ENCODE results near the gene CNTN4. TPM values are rescaled to one million over a fixed set of nuclear protein-coding genes. Genes with fewer than 3 reads are reported as not detected.

Gene CNTN4
- total RNA-seq, 6 experiments from 2014 or later, result 1.5 to 3.9 (median 1.7) TPM

- H3K27ac ChIP-seq, result no peak overlapping the region
- ATAC-seq (no peak), DNase-seq (no peak)
- TF ChIP-seq CTCF (IDR thresholded peaks at IDR 0.05), result no peak
- no peak for TF ChIP-seq POLR2A (IDR thresholded peaks at IDR 0.05)
- H3K4me3 ChIP-seq, result no peak overlapping the region
- no peaks in the 10 kb centered on the region for H3K36me3 ChIP-seq
- intact Hi-C loops (cut with DNase I), result no loop called here
- no peaks in the 10 kb centered on the region for H3K27me3 ChIP-seq
- H3K4me1 ChIP-seq, result no peaks in the 10 kb centered on the region
- 67% methylated on average over 6 of the region's 6 CpGs for WGBS (ENCODE audit: insufficient coverage, low coverage, low lambda C conversion rate, missing lambda C conversion rate)
- H3K9me3 ChIP-seq, result no peaks in the 10 kb centered on the region
Observed at GRCh38 chr3:3102751-3103150, 1004.1 kb downstream of the CNTN4 start.

- Histone ChIP-seq H3K27ac (no peak overlapping the region), H3K4me1 (no peaks in the 10 kb centered on the region), H3K36me3 (no peaks in the 10 kb centered on the region), H3K27me3 (no peaks in the 10 kb centered on the region), H3K9me3 (no peaks in the 10 kb centered on the region), H3K4me3 (no peak overlapping the region)
- ATAC-seq (no peak), DNase-seq (no peak)
- intact Hi-C loops (cut with DNase I), result no loop called here
- WGBS (ENCODE audit: insufficient coverage, low coverage, low lambda C conversion rate, missing lambda C conversion rate), result 56% methylated on average over 3 of the region's 3 CpGs
- TF ChIP-seq CTCF (IDR thresholded peaks at IDR 0.05) (no peak), POLR2A (IDR thresholded peaks at IDR 0.05) (no peak)
Observed at GRCh38 chr3:3105246-3105645, 1006.6 kb downstream of the CNTN4 start.

- Histone ChIP-seq H3K36me3 (no peaks in the 10 kb centered on the region), H3K9me3 (no peaks in the 10 kb centered on the region), H3K27me3 (no peaks in the 10 kb centered on the region), H3K4me3 (no peak overlapping the region), H3K4me1 (no peaks in the 10 kb centered on the region), H3K27ac (no peak overlapping the region)
- WGBS (ENCODE audit: insufficient coverage, low coverage, low lambda C conversion rate, missing lambda C conversion rate), result 49% methylated on average over 3 of the region's 4 CpGs
- intact Hi-C loops (cut with DNase I), result no loop called here
- DNase-seq, result no peak
- TF ChIP-seq POLR2A (IDR thresholded peaks at IDR 0.05) (no peak), CTCF (IDR thresholded peaks at IDR 0.05) (no peak)
- ATAC-seq, result no peak
Observed at GRCh38 chr3:3105815-3106214, 1007.1 kb downstream of the CNTN4 start.

GRCh38 chr3:3107181-3107580, 1008.5 kb downstream of the CNTN4 start:
- ATAC-seq, result no peak
- Histone ChIP-seq H3K36me3 (no peaks in the 10 kb centered on the region), H3K27me3 (no peaks in the 10 kb centered on the region), H3K4me1 (no peaks in the 10 kb centered on the region), H3K4me3 (no peak overlapping the region), H3K27ac (no peak overlapping the region), H3K9me3 (no peaks in the 10 kb centered on the region)
- no peak for TF ChIP-seq CTCF (IDR thresholded peaks at IDR 0.05)
- no peak for TF ChIP-seq POLR2A (IDR thresholded peaks at IDR 0.05)
- intact Hi-C loops (cut with DNase I), result no loop called here
- 92% methylated on average over 3 of the region's 3 CpGs for WGBS (ENCODE audit: insufficient coverage, low coverage, low lambda C conversion rate, missing lambda C conversion rate)
- DNase-seq, result no peak

Small RNA genes within 50 kb of the gene (small RNA-seq; reads per million reads assigned to genes)
- gene RF00416, result 0 reads per million in 2 experiments
- 0 reads per million in 2 experiments for gene RN7SKP144

Measured in right lobe of liver (tissue), 6 donors.